DND-41 (cell line): ENCODE measurements around the gene AHCYL2.
A peak's percentile ranks its signal among the peaks of the same experiment; 100 is the strongest.

Experiments
- ATAC-seq: fragments of 200-7000 bp; cut with Tn5 transposase; 3 replicates; pipeline ENCODE4 v1.9.1; 2021; ENCODE audit warnings: low read depth; ENCODE audit not compliant: insufficient read depth
- DNase-seq: peaks from one replicate; pipeline ENCODE4 v3.0.0-alpha.2; 2020
- H2AFZ ChIP-seq: 2 replicates; pipeline ENCODE4 v1.6.0; 2012; ENCODE audit warnings: low read depth, low read length
- H3K27ac ChIP-seq: 2 replicates; pipeline ENCODE4 v1.5.1; 2012; ENCODE audit warnings: low read length, inconsistent platforms
- H3K27me3 ChIP-seq: fragments of 200-600 bp; sonication (generic); 2 replicates; pipeline ENCODE4 v1.6.0; 2012; ENCODE audit warnings: low read length, mild to moderate bottlenecking, inconsistent platforms; ENCODE audit not compliant: insufficient read depth, poor library complexity
- H3K36me3 ChIP-seq: 2 replicates; pipeline ENCODE4 v1.5.1; 2012; ENCODE audit warnings: low read length, inconsistent platforms; ENCODE audit not compliant: insufficient read depth
- H3K4me1 ChIP-seq: 2 replicates; pipeline ENCODE4 v1.5.1; 2012; ENCODE audit warnings: mild to moderate bottlenecking, low read length; ENCODE audit not compliant: insufficient read depth
- H3K4me2 ChIP-seq: 2 replicates; pipeline ENCODE4 v1.6.0; 2012; ENCODE audit warnings: mild to moderate bottlenecking, moderate library complexity, low read length, inconsistent platforms; ENCODE audit not compliant: insufficient read depth
- H3K4me3 ChIP-seq, 2 experiments: fragments of 200-600 bp in 1 of 2; shearing (Covaris generic) in 1 of 2; 2 replicates each; pipeline ENCODE4 v1.5.1; 2012 to 2016; ENCODE audit warnings: inconsistent platforms in 2 of 2, low read length in 2 of 2, mild to moderate bottlenecking in 2 of 2, low read depth in 1 of 2, moderate library complexity in 1 of 2
- H3K79me2 ChIP-seq: 2 replicates; pipeline ENCODE4 v1.6.0; 2012; ENCODE audit warnings: low read length, inconsistent platforms; ENCODE audit not compliant: insufficient read depth
- H3K9ac ChIP-seq: 2 replicates; pipeline ENCODE4 v1.6.0; 2012; ENCODE audit warnings: low read depth, mild to moderate bottlenecking, inconsistent platforms, low read length, moderate library complexity
- H3K9me3 ChIP-seq: 2 replicates; pipeline ENCODE4 v1.5.1; 2012; ENCODE audit warnings: low read length, moderate library complexity, mild to moderate bottlenecking, inconsistent platforms; ENCODE audit not compliant: insufficient read depth, severe bottlenecking
- H4K20me1 ChIP-seq: 2 replicates; pipeline ENCODE4 v1.6.0; 2012; ENCODE audit warnings: low read length; ENCODE audit not compliant: insufficient read depth
- EZH2 ChIP-seq: IDR thresholded peaks from 3 replicates; pipeline ENCODE4 v1.6.1; 2012; ENCODE audit warnings: borderline replicate concordance, low read depth, mild to moderate bottlenecking, moderate library complexity, low read length, inconsistent platforms; ENCODE audit not compliant: severe bottlenecking
- TF ChIP-seq, protein P1 (sequence below): IDR thresholded peaks from 2 replicates; pipeline ENCODE4 v1.5.1; 2012; ENCODE audit warnings: borderline replicate concordance, low read length, moderate library complexity, mild to moderate bottlenecking; ENCODE audit not compliant: poor library complexity, severe bottlenecking; ENCODE audit errors: extremely low read depth

AHCYL2 gene

DNA sequence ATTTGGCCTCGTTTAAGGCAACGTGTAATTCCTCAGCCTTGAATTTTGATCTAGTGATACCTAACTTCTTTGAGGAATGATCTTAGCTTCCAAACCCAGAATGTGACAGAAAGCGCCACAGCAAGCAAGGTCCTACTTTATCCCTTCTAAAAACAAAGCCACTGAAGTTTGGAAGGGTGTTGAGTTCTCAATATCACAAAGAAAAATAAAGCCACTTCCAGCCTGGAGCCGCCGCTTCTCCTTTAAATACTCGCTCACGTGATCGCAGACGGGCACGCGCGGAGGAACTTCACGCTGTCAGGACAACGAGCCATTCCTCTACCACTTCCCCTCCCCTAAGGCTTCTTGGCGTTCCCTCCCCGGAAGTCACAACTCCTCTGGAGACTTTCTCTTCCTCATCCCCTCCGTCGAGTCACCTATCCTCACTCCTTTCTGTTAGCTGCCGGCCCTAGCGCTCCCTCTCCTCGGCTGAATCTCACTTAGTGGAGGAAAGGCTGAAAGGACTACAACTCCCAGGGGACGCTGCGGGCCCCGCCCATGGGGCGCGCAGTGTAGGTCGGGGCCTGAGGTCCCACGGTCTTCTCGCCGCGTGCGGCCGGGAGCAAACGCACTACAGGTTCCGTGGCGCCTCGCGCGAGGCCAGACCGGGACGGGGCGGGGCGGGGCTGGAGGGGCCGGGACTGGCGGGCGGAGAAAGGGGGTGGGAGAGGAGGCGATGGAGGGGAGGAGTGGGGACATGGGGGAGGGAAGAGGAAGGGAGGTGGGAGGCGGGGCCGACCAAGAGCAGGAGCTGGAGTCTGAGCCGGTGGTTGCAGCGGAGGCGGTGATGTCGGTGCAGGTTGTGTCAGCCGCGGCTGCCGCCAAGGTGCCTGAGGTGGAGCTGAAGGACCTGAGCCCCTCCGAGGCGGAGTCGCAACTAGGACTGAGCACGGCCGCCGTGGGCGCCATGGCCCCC, at the start of gene AHCYL2:
Gene AHCYL2, plus strand, starts transcription at position 780 of the 955 bp plus-strand sequence.
- Histone ChIP-seq H2AFZ (peak within 1 kb of the TSS; percentile 99), H3K9ac (peak within 1 kb of the TSS; percentile 67), H3K4me2 (peak within 1 kb of the TSS; percentile 88), H3K9me3 (no peaks in the 10 kb centered on the region), H3K27ac (peak within 1 kb of the TSS; percentile 78), H3K4me1 (peaks cover 35% of the 10 kb centered on the region), H3K36me3 (no peaks in the 10 kb centered on the region; the same call in 1 of the 2 replicates), H4K20me1 (peaks cover 3% of the 10 kb centered on the region; the same call in 1 of the 2 replicates), H3K79me2 (no peaks in the 10 kb centered on the region; the same call in 1 of the 2 replicates), H3K27me3 (no peaks in the 10 kb centered on the region), H3K4me3 (peak within 1 kb of the TSS; percentile 64 to 78)
- ATAC-seq (peak; percentile 92), DNase-seq (peak; percentile 98)
- TF ChIP-seq, protein P1, sequence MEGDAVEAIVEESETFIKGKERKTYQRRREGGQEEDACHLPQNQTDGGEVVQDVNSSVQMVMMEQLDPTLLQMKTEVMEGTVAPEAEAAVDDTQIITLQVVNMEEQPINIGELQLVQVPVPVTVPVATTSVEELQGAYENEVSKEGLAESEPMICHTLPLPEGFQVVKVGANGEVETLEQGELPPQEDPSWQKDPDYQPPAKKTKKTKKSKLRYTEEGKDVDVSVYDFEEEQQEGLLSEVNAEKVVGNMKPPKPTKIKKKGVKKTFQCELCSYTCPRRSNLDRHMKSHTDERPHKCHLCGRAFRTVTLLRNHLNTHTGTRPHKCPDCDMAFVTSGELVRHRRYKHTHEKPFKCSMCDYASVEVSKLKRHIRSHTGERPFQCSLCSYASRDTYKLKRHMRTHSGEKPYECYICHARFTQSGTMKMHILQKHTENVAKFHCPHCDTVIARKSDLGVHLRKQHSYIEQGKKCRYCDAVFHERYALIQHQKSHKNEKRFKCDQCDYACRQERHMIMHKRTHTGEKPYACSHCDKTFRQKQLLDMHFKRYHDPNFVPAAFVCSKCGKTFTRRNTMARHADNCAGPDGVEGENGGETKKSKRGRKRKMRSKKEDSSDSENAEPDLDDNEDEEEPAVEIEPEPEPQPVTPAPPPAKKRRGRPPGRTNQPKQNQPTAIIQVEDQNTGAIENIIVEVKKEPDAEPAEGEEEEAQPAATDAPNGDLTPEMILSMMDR: no peak
- no peak for TF ChIP-seq EZH2

DNA sequence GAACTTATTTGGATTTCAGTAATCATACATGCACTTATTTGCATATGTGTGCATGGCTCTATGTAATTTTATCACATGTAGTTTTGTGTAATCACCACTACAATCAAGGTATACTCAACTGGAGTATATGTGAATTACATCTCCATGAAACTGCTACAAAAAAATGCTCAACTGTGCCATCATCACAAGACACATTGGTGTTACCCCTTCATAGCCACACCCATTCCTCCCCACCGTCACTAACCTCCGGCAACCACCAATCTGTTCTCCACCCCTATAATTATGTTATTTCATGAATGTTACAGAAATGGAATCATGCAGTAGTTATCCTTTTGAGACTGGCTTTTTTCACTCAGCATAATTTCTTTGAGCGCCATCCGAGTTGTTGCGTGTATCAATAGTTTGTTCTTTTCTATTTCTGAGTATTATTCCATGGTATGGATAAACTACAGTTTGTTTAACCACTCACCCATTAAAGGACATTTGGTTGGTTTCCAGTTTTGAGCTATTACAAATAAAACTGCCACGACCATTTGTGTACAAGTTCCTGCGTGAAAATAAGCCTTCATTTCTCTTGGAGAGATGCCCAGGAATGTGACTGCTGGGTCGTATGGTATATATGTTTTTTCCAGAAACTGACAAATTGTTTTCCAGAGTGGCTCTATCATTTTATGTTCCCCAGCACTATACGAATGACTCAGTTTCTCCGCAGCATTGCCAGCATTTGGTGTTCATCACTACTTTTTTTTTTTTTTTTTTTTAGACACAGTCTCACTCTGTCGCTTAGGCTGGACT, 47.7 kb upstream of the AHCYL2 start:
- H3K27ac ChIP-seq: no peak overlapping the region
- DNase-seq: no peak
- H4K20me1 ChIP-seq: no peaks in the 10 kb centered on the region
- no peaks in the 10 kb centered on the region for H3K4me1 ChIP-seq
- H3K4me3 ChIP-seq: no peak overlapping the region
- H3K36me3 ChIP-seq: no peaks in the 10 kb centered on the region
- no peak overlapping the region for H2AFZ ChIP-seq
- no peaks in the 10 kb centered on the region for H3K9me3 ChIP-seq
- no peak for TF ChIP-seq EZH2
- TF ChIP-seq, protein P1: no peak
- ATAC-seq: no peak
- peaks cover 2% of the 10 kb centered on the region for H3K27me3 ChIP-seq
- H3K9ac ChIP-seq: no peak overlapping the region
- no peaks in the 10 kb centered on the region for H3K79me2 ChIP-seq
- H3K4me2 ChIP-seq: no peak overlapping the region

DNA sequence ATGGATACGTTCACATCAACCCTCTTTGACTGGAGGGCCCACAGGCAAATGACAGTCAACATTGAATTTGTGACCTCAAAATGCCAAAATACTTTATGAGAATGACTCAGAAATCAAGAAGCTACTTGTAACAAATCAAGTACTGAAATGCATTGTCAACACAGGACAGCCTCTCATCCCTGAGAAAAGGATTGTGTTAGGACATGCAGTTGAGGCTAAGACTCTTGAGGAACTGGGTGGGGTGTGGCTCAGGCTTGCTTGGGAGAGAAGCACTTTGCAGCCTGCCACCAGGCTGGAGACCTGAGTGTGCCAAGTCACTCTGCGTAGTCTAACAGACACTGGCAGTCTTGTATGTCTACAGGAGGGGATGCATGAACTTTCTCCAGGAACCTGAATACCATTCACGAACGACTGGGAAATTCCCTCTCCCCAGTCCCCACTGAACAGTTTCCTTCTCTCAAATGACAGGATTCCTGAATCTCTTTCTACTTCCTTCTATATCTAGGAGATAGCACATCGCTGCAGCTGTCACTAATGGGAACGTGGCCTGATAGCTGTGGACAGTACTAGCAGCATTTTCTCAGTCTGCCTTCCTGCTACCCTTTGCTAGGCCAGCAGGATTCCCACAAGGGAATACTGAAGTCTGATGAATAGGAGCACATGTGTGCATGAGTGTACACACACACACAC, 39.7 kb upstream of the AHCYL2 start:
- Histone ChIP-seq H3K27me3 (peaks cover 31% of the 10 kb centered on the region), H3K4me1 (peaks cover 23% of the 10 kb centered on the region), H3K36me3 (no peaks in the 10 kb centered on the region; the same call in 1 of the 2 replicates), H3K4me3 (no peak overlapping the region), H3K9me3 (no peaks in the 10 kb centered on the region), H3K4me2 (no peak overlapping the region), H2AFZ (no peak overlapping the region), H3K79me2 (no peaks in the 10 kb centered on the region; the same call in 1 of the 2 replicates), H3K9ac (no peak overlapping the region), H3K27ac (no peak overlapping the region), H4K20me1 (no peaks in the 10 kb centered on the region)
- no peak for ATAC-seq
- no peak for DNase-seq
- TF ChIP-seq, protein P1: no peak
- no peak for TF ChIP-seq EZH2
